ENCODE data around the gene CCND3.

- TF ChIP-seq RAD21 (IDR thresholded peaks at IDR 0.05 in 1 of 2, conservative IDR thresholded peaks at IDR 0.05 in 1 of 2; ENCODE audit: low read depth in 2 of 2, low read length in 2 of 2), result no peak
- TF ChIP-seq EZH2 (IDR thresholded peaks at IDR 0.05; ENCODE audit: low read depth, low read length, severe bottlenecking), result no peak
- TF ChIP-seq YY1 (IDR thresholded peaks at IDR 0.05; ENCODE audit: low read depth, low read length), result no peak
- no peak for TF ChIP-seq ATF3 (IDR thresholded peaks at IDR 0.05; ENCODE audit: insufficient read depth, low read depth, low read length)
- no peak for TF ChIP-seq KDM5A (IDR thresholded peaks at IDR 0.05; ENCODE audit: low read length)
- no peak for TF ChIP-seq USF2 (IDR thresholded peaks at IDR 0.05; ENCODE audit: low read length)
- no peak for TF ChIP-seq CEBPB (IDR thresholded peaks at IDR 0.05; ENCODE audit: low read depth, low read length)
- TF ChIP-seq CTCF (IDR thresholded peaks at IDR 0.05; ENCODE audit: control extremely low read depth in 1 of 3, insufficient read depth in 1 of 3, low read depth in 1 of 3, low read length in 3 of 3), result no peak
- TF ChIP-seq CREB1 (IDR thresholded peaks at IDR 0.05), result no peak
These were observed 40.7 kb downstream of the CCND3 start for GRCh38 chr6:41900861-41901260.

Data from H1 (cell line).